Liver (tissue), 9 donors: ENCODE results near the gene UBE3B. TPM values are rescaled to one million over a fixed set of nuclear protein-coding genes. Genes with fewer than 3 reads are reported as not detected.

Source experiments
- DNase-seq: peaks from one replicate; pipeline ENCODE4 v3.0.0-alpha.2; 2017; ENCODE audit warnings: low spot score
- H3K27ac ChIP-seq, 2 donors: one replicate each; pipeline ENCODE4 v1.7.0; 2013; ENCODE audit warnings: inconsistent platforms in 2 of 2, low read length in 2 of 2, control low read depth in 1 of 2, low read depth in 1 of 2, mild to moderate bottlenecking in 1 of 2
- H3K27me3 ChIP-seq, 4 donors: one replicate each; pipeline versions ENCODE4 v1.6.1 to v1.7.0; 2013; ENCODE audit warnings: low read length in 3 of 4, inconsistent platforms in 1 of 4, mild to moderate bottlenecking in 1 of 4, moderate library complexity in 1 of 4; ENCODE audit not compliant: control insufficient read depth in 4 of 4, insufficient read depth in 4 of 4
- H3K36me3 ChIP-seq, 4 donors: one replicate each; pipeline versions ENCODE4 v1.6.1 to v1.7.0; 2013; ENCODE audit warnings: low read length in 3 of 4, mild to moderate bottlenecking in 3 of 4, low read depth in 1 of 4, moderate library complexity in 1 of 4; ENCODE audit not compliant: control insufficient read depth in 4 of 4, insufficient read depth in 3 of 4
- H3K4me1 ChIP-seq, 4 donors: one replicate each; pipeline versions ENCODE4 v1.6.1 to v1.7.0; 2013; ENCODE audit warnings: low read length in 3 of 4, mild to moderate bottlenecking in 3 of 4, moderate library complexity in 1 of 4; ENCODE audit not compliant: control insufficient read depth in 4 of 4, insufficient read depth in 4 of 4
- H3K4me3 ChIP-seq, 3 donors: one replicate each; pipeline versions ENCODE4 v1.6.1 to v1.7.0; 2013; ENCODE audit warnings: low read length in 3 of 3, control low read depth in 1 of 3, low read depth in 1 of 3, mild to moderate bottlenecking in 1 of 3
- H3K9ac ChIP-seq, 2 donors: one replicate each; pipeline ENCODE4 v1.7.0; 2013; ENCODE audit warnings: low read length in 2 of 2, mild to moderate bottlenecking in 2 of 2, moderate library complexity in 2 of 2, control low read depth in 1 of 2, low read depth in 1 of 2
- H3K9me3 ChIP-seq, 4 donors: one replicate each; pipeline versions ENCODE4 v1.6.1 to v1.7.0; 2013; ENCODE audit warnings: low read length in 3 of 4; ENCODE audit not compliant: control insufficient read depth in 4 of 4
- ATF3 ChIP-seq: IDR thresholded peaks from 2 replicates; pipeline ENCODE4 v1.6.1; 2016; ENCODE audit warnings: antibody characterized with exemption
- CTCF ChIP-seq: fragments of 150-350 bp; IDR thresholded peaks from 2 replicates; pipeline ENCODE4 v1.5.1; 2017; ENCODE audit warnings: improper control_type of control experiment, low read depth, low read length; ENCODE audit not compliant: missing input control
- EGR1 ChIP-seq, 2 donors: IDR thresholded peaks; 2 replicates each; pipeline ENCODE4 v1.6.1; 2016 to 2018; ENCODE audit warnings: antibody characterized with exemption in 2 of 2, low read depth in 2 of 2
- FOXA1 ChIP-seq: IDR thresholded peaks from 2 replicates; pipeline ENCODE4 v1.6.1; 2016; ENCODE audit warnings: antibody characterized with exemption
- FOXA2 ChIP-seq: IDR thresholded peaks from 2 replicates; pipeline ENCODE4 v1.6.1; 2016; ENCODE audit warnings: antibody characterized with exemption
- HNF4A ChIP-seq, 2 donors: conservative IDR thresholded peaks; 2 replicates each; pipeline ENCODE4 v1.6.1; 2016; ENCODE audit warnings: antibody characterized with exemption in 2 of 2, mild to moderate bottlenecking in 2 of 2
- JUND ChIP-seq, 2 donors: IDR thresholded peaks; 2 replicates each; pipeline ENCODE4 v1.6.1; 2016; ENCODE audit warnings: antibody characterized with exemption in 2 of 2
- MAX ChIP-seq: IDR thresholded peaks from 2 replicates; pipeline ENCODE4 v1.6.1; 2016; ENCODE audit warnings: antibody characterized with exemption
- NR2F2 ChIP-seq: IDR thresholded peaks from 2 replicates; pipeline ENCODE4 v1.6.1; 2016; ENCODE audit warnings: antibody characterized with exemption
- RAD21 ChIP-seq, 2 donors: IDR thresholded peaks; 2 replicates each; pipeline ENCODE4 v1.6.1; 2016; ENCODE audit warnings: antibody characterized with exemption in 2 of 2, mild to moderate bottlenecking in 2 of 2
- REST ChIP-seq: IDR thresholded peaks from 2 replicates; pipeline ENCODE4 v1.6.1; 2016; ENCODE audit warnings: antibody characterized with exemption, mild to moderate bottlenecking
- RXRA ChIP-seq, 2 donors: IDR thresholded peaks; 2 replicates each; pipeline ENCODE4 v1.6.1; 2017 to 2018; ENCODE audit warnings: antibody characterized with exemption in 2 of 2, mild to moderate bottlenecking in 1 of 2
- YY1 ChIP-seq: IDR thresholded peaks from 2 replicates; pipeline ENCODE4 v1.6.1; 2016; ENCODE audit warnings: antibody characterized with exemption, mild to moderate bottlenecking
- ZBTB33 ChIP-seq: IDR thresholded peaks from 2 replicates; pipeline ENCODE4 v1.6.1; 2016; ENCODE audit warnings: antibody characterized with exemption
- WGBS: extraction: QIAGEN DNeasy Blood & Tissue Kit; methylation state at CpG from one replicate; pipeline ENCODE4 v1.1.7; 2013; 5-methylcytosine and 5-hydroxymethylcytosine counted together
- polyA plus RNA-seq, 2 donors: library from polyadenylated mRNA; stranded (reverse) in 1 of 2; unstranded in 1 of 2; fragments of 200-250 nt in 1 of 2; fragments of >200 nt in 1 of 2; fragmentation: Nextera tagmentation in 1 of 2; extraction: Ambion mirVana in 1 of 2; gene quantifications; one replicate each; pipeline versions ENCODE4 v1.2.1 to v1.2.3, GENCODE V29; 2013 to 2015
- total RNA-seq, 2 donors: library from RNA; depleted of rRNA; stranded (reverse); fragments of >200 nt; gene quantifications; one replicate each; pipeline ENCODE4 v1.2.3, GENCODE V29; 2014
- donor health status: healthy.
- donor health status: healthy.
- donor health status: healthy.
- donor health status: healthy.
- donor health status: healthy.

UBE3B gene
- total and polyA plus RNA-seq, 4 donors: 9.3 to 43.4 (median 24.1) TPM

GRCh38 chr12:109504068-109504467, 26.6 kb downstream of the UBE3B start:
- Histone ChIP-seq H3K9ac (no peak overlapping the region), H3K27me3 (no peaks in the 10 kb centered on the region), H3K36me3 (peaks cover 19 to 97% (median 78%) of the 10 kb centered on the region in 4 donors), H3K27ac (no peak overlapping the region), H3K4me1 (no peaks in the 10 kb centered on the region), H3K9me3 (no peaks in the 10 kb centered on the region), H3K4me3 (no peak overlapping the region)
- no peak for DNase-seq
- TF ChIP-seq CTCF (no peak), ZBTB33 (no peak), RXRA (IDR thresholded peaks at IDR 0.05) (no peak), EGR1 (IDR thresholded peaks at IDR 0.05; ENCODE audit: low read depth in 2 of 2) (no peak), REST (no peak), RAD21 (IDR thresholded peaks at IDR 0.05) (no peak), ATF3 (no peak), FOXA1 (no peak), HNF4A (conservative IDR thresholded peaks at IDR 0.05) (no peak), YY1 (no peak), FOXA2 (no peak)
- 76% methylated on average over 1 of the region's 1 CpG for WGBS

GRCh38 chr12:109510196-109510595, 32.8 kb downstream of the UBE3B start:
- Histone ChIP-seq H3K27ac (no peak overlapping the region), H3K27me3 (no peaks in the 10 kb centered on the region), H3K36me3 (peaks cover 13 to 88% (median 66%) of the 10 kb centered on the region in 4 donors), H3K9me3 (no peaks in the 10 kb centered on the region), H3K4me1 (no peaks in the 10 kb centered on the region), H3K9ac (no peak overlapping the region), H3K4me3 (no peak overlapping the region)
- WGBS: 88% methylated on average over 15 of the region's 15 CpGs
- no peak for DNase-seq
- TF ChIP-seq FOXA1 (no peak), MAX (no peak), REST (no peak), NR2F2 (peak; percentile 18), YY1 (no peak), JUND (IDR thresholded peaks at IDR 0.05) (no peak), FOXA2 (no peak)
